DOHH2 (cell line): ENCODE measurements around the gene PMPCB.

Experiments used
- CTCF ChIP-seq: fragments of 200-600 bp; sonication (generic); IDR thresholded peaks from one replicate; pipeline ENCODE4 v1.5.1; 2014; ENCODE audit warnings: antibody characterized with exemption, mild to moderate bottlenecking, low read depth, low read length; ENCODE audit not compliant: poor library complexity, severe bottlenecking
- EZH2phosphoT487 ChIP-seq: fragments of 200-600 bp; sonication (generic); IDR thresholded peaks from 2 replicates; pipeline ENCODE4 v1.6.1; 2017; ENCODE audit warnings: borderline replicate concordance, mild to moderate bottlenecking, antibody characterized with exemption, low read length, moderate library complexity, mixed read lengths

GRCh38 chr7:103316380-103316941, 19.2 kb downstream of the PMPCB start:
- no peak for TF ChIP-seq CTCF
- TF ChIP-seq EZH2phosphoT487: no peak
